Ramos (cell line): ENCODE results near the gene LCMT1.
"Not testable (repeated sequence)": the region's sequence is repeated elsewhere in the genome, so short reads cannot be mapped to it uniquely, and the experiment has no call there.

Source experiments
- in situ Hi-C: fragments of 300-500 bp; cut with MboI; formaldehyde crosslinking; loops from one replicate; pipeline ENCODE4 v1.14.3; 2022; ENCODE audit warnings: low sequenced_read_pairs; ENCODE audit not compliant: unreplicated experiment

LCMT1 gene

DNA sequence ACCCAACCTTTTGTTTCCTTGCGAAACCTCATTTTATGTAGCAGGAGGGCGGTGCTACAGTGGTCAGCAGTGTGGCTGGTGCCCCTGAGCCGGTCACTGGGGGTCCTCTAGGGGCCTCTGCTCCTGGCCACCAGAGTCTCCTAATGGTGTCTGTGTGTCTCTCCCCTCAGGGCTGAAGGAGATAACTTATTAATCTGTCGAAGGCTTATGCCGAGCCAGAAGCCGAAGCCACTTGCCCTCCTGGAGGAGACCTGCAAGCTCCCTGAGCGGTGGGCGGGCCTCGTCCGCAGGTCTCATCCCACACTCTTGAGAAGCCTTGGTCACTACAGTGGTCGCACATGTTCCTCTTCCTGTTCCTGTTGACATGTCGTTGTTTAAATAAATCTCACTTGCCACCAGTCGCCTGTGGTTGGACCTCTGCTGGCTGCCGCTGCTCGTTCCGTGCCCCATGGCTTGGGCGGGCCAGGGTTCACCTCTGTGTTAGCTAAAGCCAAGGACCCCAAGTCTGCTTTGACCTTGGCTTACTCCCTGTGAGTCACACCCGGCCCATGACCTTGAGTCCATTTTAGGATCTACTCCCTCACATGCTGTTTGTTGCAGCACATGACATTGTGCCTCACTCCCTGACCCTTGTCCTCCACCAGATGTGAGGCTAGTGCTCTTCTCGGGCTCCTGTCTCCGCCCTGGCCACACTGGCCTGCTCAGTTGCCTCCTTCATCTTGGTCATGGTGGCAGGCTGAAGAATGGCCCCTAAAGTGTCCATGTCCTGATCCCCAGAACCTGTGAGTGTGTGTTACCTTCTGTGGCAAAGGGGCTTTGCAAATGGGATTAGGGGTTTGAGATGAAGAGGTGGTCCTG, 66.5 kb downstream of the LCMT1 start:
- in situ Hi-C loops: no loop called here

DNA sequence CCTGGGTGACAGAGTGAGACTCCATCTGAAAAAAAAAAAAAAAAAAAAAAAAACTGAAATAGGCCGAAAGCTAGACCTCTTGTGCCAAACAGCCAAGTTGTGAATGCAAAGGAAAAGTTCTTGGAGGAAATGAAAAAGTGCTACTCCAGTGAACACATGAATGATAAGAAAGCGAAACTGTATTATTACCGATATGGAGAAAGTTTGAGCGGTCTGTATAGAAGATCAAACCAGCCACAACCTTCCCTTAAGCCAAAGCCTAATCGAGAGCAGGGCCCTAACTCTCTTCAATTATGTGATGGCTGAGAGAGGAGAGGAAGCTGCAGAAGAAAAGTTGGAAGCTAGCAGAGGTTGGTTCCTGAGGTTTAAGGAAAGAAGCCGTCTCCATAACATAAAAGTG, 69.7 kb downstream of the LCMT1 start:
- in situ Hi-C loops: not testable (repeated sequence)

DNA sequence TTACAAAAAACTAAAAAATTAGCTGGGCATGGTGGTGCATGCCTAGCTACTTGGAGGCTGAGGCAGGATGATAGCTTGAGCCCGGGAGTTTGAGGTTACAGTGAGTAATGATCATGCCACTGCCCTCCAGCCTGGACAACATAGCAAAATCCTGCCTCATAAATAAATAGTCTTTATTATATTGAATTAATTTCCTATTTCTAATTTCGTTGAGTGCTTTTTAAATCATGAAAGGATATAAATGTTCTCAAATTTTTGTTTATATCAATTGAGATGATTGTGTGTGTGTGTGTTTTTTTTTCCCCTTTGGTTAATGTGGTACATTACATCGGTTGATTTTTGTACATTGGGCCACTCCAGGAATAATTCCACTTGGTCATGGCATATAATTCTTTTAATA, 73.2 kb downstream of the LCMT1 start:
- in situ Hi-C loops: no loop called here

DNA sequence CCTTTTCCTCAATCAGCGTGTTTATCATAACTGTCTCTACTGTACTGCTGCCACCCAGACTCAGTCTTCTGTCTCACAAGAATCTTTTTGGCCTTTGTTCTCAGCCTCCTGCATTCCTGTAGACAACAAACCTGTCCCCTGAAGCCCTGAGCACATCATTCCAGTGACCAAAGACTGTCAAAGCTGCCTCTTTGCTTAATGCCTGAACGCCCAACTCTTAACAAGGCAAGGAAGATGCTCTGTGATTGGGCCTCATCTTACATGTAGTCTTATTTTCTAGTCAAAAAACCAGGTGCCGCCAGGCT, 75.9 kb downstream of the LCMT1 start:
- in situ Hi-C loops: no loop called here

DNA sequence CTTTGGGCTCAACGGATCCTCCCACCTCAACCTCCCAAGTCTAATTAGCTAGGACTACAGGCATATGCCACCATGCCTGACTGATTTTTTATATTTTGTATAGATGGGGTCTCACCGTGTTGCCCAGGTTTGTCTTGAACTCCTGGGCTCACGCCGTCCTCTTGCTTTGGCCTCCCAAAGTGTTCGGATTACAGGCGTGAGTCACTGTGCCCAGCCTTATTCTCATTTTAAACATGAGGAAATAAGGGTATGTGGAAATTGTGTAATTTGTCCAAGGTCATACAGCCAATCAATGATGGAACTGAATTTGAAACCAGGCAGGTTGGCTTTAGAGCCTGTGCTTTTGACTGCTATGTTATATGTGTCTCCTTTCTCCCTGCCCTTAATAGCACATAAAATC, 77.8 kb downstream of the LCMT1 start:
- in situ Hi-C loops: no loop called here

DNA sequence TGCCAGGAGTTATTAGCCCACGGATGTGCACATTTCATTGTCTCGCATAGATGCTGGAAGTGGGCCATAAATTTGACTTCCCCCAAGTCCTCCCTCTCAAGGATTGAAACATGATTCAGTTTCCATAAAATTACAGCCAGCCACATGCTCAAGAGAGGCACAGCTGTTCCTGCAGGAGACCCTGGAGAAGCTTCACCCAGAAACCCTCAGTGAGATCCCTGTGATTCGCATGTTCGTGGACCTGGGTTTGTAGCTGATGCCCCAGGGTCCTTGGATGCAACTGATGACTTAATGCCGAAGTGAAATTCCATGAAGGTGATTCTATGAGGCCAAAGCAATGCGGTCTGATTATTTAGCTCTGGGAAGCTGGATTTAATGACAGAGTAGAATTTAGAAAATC, 80.6 kb downstream of the LCMT1 start:
- in situ Hi-C loops: no loop called here

DNA sequence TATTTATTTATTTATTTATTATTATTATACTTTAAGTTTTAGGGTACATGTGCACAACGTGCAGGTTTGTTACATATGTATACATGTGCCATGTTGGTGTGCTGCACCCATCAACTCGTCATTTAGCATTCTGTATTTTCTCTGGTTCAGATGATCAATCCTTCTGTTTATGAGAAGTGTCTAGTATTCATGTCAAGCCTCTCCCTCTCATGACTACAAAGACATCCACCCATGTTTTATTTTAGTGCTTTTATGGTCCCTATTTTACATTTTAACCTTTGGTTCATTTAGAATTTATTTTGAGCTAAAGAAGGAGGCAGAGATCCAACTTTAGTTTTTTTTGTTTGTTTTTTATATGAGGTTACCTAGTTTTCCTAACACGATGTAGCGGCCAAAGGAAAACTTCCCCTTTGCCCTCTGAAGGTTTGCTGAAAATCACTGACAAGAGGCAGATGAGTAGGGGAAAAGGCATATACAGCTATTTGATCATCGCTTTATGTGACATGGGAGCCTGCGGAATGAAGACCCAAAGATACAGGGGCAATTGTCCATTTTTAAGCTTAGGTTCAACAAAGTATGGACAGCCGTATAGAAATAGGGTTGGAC, 82.8 kb downstream of the LCMT1 start:
- in situ Hi-C loops: no loop called here

DNA sequence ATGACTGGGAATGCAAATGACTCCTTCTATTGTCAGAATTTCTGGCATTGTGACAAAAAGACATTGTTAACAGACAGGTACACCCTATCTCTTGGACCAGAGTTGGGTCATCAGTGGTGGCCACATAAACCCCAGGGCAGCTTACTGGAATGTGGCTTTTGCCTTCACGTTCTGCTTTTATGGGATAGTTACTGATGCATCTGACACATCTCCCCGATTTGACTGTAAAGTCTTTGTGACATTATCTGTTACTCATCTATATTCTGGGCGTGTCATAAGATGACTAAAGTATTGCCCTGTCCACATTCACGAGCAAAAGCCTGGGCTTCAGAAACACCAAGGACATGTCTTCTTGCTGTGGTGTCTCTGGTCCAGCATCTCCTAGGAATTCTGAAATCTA, 86.5 kb downstream of the LCMT1 start:
- in situ Hi-C loops: no loop called here

DNA sequence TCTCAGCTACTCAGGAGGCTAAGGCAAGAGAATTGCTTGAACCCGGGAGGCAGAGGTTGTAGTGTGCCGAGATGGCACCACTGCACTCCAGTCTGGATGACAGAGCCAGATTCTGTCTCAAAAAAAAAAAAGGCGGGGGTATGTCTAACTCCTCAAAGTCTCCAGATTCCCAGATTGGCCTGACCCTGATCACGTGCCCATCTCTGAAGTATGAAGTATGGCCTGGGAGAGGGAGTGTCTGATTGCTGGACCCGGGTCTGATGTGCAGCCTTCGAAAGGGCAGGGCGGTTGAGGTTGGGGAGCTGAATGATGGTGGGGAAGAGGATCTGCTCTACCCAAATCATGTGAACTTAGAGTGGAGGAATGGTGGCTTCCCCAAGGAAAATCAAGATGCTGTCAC, 87.9 kb downstream of the LCMT1 start:
- in situ Hi-C loops: no loop called here

DNA sequence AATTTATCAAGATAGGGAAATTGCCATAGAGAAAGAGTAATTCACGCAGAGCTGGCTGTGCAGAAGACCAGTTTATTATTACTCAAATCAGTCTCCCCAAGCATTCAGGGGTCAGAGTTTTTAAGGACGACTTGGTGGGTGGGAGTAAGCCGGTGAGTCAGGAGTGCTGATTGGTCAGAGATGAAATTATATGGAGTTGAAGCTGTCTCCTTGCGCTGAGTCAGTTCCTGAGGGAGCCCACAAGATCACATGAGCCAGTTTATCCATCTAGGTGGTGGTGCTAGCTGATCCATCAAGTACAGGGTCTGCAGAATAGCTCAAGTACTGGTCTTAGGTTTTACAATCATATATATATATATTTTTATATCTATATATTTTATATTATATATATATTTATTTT, 99.2 kb downstream of the LCMT1 start:
- in situ Hi-C loops: no loop called here

DNA sequence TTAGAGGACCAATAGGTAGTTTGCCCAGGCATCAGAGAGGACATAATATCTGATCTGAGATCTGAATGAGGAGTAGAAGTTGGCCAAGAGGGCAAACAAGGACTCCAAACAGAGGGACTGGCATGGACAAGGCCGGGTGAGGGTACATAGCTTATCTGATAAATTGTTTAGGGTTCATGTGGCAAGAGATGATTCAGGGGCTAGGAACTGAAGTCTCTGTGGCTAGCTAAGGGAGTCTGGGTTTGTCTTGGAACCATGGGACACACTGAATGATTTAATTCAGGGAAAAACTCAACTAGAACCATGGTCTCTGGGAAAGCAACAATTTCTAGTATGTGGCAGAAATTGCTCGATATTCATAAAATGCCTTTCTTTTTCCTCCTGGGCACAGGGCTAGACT, 101.1 kb downstream of the LCMT1 start:
- in situ Hi-C loops: no loop called here

DNA sequence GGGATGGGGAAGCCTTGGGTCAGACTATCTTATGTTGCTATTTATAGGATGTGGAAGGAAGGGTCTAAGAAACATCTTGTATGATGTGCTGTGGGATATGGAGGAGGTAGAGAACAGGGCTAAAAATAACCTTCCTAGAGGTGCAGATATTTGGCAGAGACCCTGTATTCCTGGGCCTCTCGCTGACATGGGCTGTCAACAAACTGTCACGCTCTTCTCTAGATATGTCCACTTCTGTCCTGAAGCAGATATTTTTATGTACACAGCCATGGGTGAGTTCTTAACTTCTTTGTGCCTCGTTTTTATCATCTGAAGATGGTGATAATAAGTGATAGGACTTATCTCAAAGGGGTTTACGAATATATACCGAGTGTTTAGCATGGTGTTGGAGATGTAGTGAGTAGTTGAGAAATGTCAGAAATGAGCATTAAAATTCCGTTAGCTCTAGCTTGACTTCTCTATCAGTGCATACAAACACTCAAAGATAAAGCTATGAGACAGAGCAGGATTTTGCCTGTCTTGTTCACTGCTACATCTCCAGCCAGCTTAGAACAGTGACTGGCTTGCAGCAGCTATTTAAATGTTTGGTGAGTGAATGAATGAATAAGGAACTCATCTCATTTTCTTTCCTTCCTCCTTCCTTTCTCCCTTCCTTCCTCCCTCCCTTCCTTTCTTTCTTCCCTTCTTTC, 102.3 kb downstream of the LCMT1 start:
- in situ Hi-C loops: no loop called here

DNA sequence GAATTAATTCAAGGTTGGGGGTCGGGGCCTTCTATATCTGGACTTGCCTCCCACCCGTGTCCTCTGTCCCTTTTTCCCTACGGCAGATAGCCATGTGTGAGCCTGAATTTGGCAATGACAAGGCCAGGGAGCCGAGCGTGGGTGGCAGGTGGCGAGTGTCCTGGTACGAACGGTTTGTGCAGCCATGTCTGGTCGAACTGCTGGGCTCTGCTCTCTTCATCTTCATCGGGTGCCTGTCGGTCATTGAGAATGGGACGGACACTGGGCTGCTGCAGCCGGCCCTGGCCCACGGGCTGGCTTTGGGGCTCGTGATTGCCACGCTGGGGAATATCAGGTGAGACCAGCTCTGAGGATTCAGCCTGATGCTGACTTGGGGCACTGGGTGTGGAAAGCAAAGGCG, 105.6 kb downstream of the LCMT1 start:
- in situ Hi-C loops: no loop called here

DNA sequence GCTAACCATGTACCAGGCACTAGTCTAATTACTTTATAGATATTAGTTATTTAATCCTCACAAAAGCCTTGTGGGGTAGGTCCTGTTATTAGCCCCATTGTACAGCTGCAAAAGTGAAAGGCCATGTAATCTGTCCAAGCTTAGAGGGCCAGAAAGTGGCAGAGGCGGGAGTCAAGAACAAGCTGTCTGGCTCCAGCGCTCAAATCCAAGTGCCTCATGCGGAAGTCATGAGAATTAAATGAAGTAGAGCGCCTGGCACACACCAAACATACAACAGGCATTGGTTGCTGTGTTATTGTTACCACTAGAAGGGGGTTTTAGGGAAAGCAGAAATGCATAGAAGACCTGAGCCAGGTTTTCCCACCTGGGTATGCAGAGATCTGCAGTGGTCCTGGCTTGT, 106.4 kb downstream of the LCMT1 start:
- in situ Hi-C loops: no loop called here

DNA sequence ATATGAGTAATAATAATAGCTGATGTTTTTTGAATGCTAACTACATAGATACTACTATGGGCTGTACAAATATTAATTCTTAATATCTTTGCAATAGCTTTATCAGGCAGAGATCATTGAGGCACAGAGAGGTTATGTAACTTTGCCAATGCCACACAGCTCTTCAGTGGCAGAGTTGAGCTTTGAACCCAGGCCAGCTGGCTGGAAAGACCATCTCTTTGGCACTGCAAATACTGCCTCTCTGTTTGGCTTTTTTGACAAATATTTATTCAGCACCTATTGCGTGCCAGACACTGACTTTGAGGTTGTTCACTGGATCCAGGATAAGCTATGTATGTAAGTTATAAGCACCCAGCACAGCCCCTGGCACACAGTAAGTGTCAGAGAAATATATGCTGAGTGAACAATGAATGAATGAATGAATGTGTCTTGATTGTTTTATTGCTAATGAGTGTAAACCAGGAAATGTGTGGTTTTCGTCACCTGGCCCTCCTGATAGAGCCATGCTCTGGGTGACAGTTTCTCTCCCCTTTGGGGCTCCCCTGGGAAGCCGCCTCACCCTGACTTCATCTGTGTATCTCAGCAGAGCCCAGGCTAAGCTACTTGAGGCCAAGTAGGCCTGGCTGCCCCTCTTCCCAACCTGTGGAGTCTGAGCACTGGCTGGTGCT, 107.7 kb downstream of the LCMT1 start:
- in situ Hi-C loops: no loop called here

DNA sequence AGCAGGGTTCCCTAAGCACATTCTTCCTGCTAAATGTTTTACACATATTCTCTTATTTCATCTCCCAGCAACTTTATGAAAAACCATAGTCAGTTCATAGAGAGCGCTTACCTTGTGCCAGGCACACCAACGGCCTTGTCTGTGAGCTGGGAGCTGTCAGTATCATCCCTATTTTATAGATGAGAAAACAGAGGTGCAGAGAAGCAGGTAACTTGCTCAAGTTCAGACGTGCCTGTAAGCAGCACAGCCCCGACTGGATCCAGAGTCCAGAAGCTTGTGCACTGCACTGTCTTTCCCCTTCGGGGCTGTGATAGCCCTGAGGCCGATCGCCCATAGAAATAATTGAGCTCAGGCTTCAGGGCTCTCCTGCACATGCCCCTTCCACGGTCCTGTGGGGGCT, 111.4 kb downstream of the LCMT1 start:
- in situ Hi-C loops: loop anchor here (5.0 to 10.0 kb wide), 2 partner anchors 171 to 708 kb away; no protein-coding TSS in a partner anchor

DNA sequence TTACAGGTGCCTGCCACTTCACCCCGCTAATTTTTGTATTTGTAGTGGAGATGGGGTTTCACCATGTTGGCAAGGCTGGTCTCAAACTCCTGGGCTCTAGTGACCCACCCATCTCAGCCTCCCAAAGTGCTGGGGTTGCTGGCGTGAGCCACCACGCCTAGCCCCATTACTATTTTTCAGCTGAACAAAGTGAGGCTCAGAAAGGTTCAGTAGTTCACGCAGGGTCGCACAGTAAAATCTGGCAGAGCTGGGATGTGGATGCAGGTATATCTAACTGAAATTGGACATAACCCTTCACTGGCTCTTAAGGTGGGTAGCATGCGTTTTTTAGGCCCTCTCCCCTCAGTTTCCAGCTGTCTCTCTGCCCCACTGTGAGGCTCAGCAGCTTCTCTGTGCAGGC, 112.4 kb downstream of the LCMT1 start:
- in situ Hi-C loops: loop anchor here (5.0 to 10.0 kb wide), 2 partner anchors 172 to 709 kb away; no protein-coding TSS in a partner anchor

DNA sequence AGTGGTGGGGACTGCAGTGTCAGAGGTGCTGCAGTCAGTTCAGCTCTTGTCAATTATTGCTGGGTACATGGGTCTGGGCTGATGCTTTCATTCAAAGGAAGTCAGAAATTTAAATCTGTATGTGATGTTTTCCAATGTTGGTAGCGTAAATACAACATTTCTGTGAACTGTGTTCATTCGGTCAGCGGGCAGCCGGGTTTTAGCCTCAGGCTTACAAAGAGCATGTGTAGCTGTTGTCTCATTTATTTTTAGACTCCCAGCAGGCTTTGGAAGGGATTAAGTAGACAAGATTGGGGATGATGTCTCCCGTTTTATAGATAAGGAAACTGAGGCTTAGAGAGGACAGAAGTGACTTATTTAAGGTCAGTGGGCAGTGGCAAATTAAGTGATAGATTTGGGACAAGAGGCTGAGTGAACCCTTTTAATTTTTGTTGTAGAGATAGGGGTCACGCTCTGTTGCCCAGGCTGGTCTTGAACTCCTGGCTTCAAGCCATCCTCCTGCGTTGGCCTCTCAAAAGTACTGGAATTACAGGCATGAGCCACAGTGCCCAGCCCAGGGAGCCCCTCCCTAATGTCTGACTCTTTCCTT, 113.3 kb downstream of the LCMT1 start:
- in situ Hi-C loops: loop anchor here (5.0 to 10.0 kb wide), 2 partner anchors 173 to 710 kb away; no protein-coding TSS in a partner anchor
